Spinal cord (tissue), 10 donors: ENCODE results near the gene UVRAG. TPM values are rescaled to one million over a fixed set of nuclear protein-coding genes. Genes with fewer than 3 reads are reported as not detected.
A peak's percentile ranks its signal among the peaks of the same experiment; 100 is the strongest.

Experiments
- DNase-seq, 6 donors: peaks; one replicate each; pipeline versions ENCODE4 v3.0.0 to v3.0.0-alpha.2; 2013 to 2015; ENCODE audit warnings: low spot score in 6 of 6, low read depth in 4 of 6
- H3K27ac ChIP-seq: one replicate; pipeline ENCODE4 v1.5.1; 2013; ENCODE audit warnings: low read depth, low read length, control low read depth
- H3K27me3 ChIP-seq: one replicate; pipeline ENCODE4 v1.6.1; 2013; ENCODE audit warnings: low read length; ENCODE audit not compliant: control insufficient read depth, insufficient read depth
- H3K36me3 ChIP-seq: one replicate; pipeline ENCODE4 v1.6.1; 2013; ENCODE audit warnings: low read length; ENCODE audit not compliant: control insufficient read depth, insufficient read depth
- H3K4me1 ChIP-seq: one replicate; pipeline ENCODE4 v1.6.1; 2013; ENCODE audit warnings: low read length; ENCODE audit not compliant: control insufficient read depth, insufficient read depth
- H3K4me3 ChIP-seq: one replicate; pipeline ENCODE4 v1.5.1; 2013; ENCODE audit warnings: low read depth, low read length, control low read depth
- H3K9me3 ChIP-seq: one replicate; pipeline ENCODE4 v1.6.1; 2013; ENCODE audit warnings: low read length; ENCODE audit not compliant: control insufficient read depth, insufficient read depth
- WGBS: methylation state at CpG from one replicate; pipeline ENCODE4 v1.1.5; 2013; ENCODE audit warnings: missing lambda C conversion rate; ENCODE audit not compliant: insufficient coverage; 5-methylcytosine and 5-hydroxymethylcytosine counted together
- polyA plus RNA-seq, 2 donors: library from polyadenylated mRNA; unstranded; fragments of 120-200 nt; gene quantifications; one replicate each; pipeline ENCODE4 v1.2.1, GENCODE V29; 2013; ENCODE audit not compliant: insufficient read length in 2 of 2
- total RNA-seq, 2 donors: library from RNA; depleted of rRNA in 1 of 2; stranded (reverse); fragments of 120-200 nt in 1 of 2; fragments of >200 nt in 1 of 2; gene quantifications; one replicate each; pipeline versions ENCODE4 v1.2.3 to v1.2.4, GENCODE V29; 2013 to 2014
- donor health status: healthy.

The UVRAG gene
- total and polyA plus RNA-seq, 4 donors: 17.8 to 40.8 (median 22.3) TPM

GRCh38 chr11:75938543-75938942, 123.5 kb downstream of the UVRAG start:
- H3K27ac ChIP-seq: no peak overlapping the region
- no peak overlapping the region for H3K4me3 ChIP-seq

GRCh38 chr11:75939516-75939915, 124.5 kb downstream of the UVRAG start:
- Histone ChIP-seq H3K9me3 (no peaks in the 10 kb centered on the region), H3K27ac (no peak overlapping the region), H3K36me3 (no peaks in the 10 kb centered on the region), H3K4me1 (no peaks in the 10 kb centered on the region), H3K4me3 (no peak overlapping the region), H3K27me3 (no peaks in the 10 kb centered on the region)
- no peak for DNase-seq
- no CpG with 5 or more reads among the region's 1 CpG for WGBS

More at GRCh38 chr11:75938543-75938942, 123.5 kb downstream of the UVRAG start:
- WGBS: 96% methylated on average over 3 of the region's 3 CpGs
- Histone ChIP-seq H3K9me3 (no peaks in the 10 kb centered on the region), H3K4me1 (no peaks in the 10 kb centered on the region), H3K27me3 (no peaks in the 10 kb centered on the region), H3K36me3 (no peaks in the 10 kb centered on the region)
- DNase-seq: no peak

- Histone ChIP-seq H3K9me3 (no peaks in the 10 kb centered on the region), H3K27ac (no peak overlapping the region), H3K27me3 (no peaks in the 10 kb centered on the region), H3K4me1 (no peaks in the 10 kb centered on the region), H3K4me3 (no peak overlapping the region), H3K36me3 (no peaks in the 10 kb centered on the region)
- WGBS: no CpG with 5 or more reads among the region's 1 CpG
- DNase-seq: no peak
Measured at GRCh38 chr11:75939992-75940391, 125.0 kb downstream of the UVRAG start.

GRCh38 chr11:75940911-75941310, 125.9 kb downstream of the UVRAG start:
- Histone ChIP-seq H3K27me3 (no peaks in the 10 kb centered on the region), H3K4me3 (no peak overlapping the region), H3K27ac (no peak overlapping the region), H3K36me3 (no peaks in the 10 kb centered on the region), H3K9me3 (no peaks in the 10 kb centered on the region), H3K4me1 (no peaks in the 10 kb centered on the region)
- DNase-seq: no peak

GRCh38 chr11:75944515-75944914, 129.5 kb downstream of the UVRAG start:
- no peaks in the 10 kb centered on the region for H3K27me3 ChIP-seq
- no peak for DNase-seq
- H3K4me3 ChIP-seq: no peak overlapping the region
- no peaks in the 10 kb centered on the region for H3K36me3 ChIP-seq
- H3K9me3 ChIP-seq: no peaks in the 10 kb centered on the region
- peaks cover 5% of the 10 kb centered on the region for H3K4me1 ChIP-seq
- H3K27ac ChIP-seq: no peak overlapping the region
- WGBS: no CpG with 5 or more reads among the region's 3 CpGs

- Histone ChIP-seq H3K27me3 (no peaks in the 10 kb centered on the region), H3K27ac (no peak overlapping the region), H3K9me3 (no peaks in the 10 kb centered on the region), H3K4me3 (no peak overlapping the region), H3K36me3 (no peaks in the 10 kb centered on the region), H3K4me1 (peaks cover 5% of the 10 kb centered on the region)
- no peak for DNase-seq
- 100% methylated on average over 1 of the region's 1 CpG for WGBS
Measured at GRCh38 chr11:75945446-75945845, 130.4 kb downstream of the UVRAG start.

GRCh38 chr11:75945947-75946346, 130.9 kb downstream of the UVRAG start:
- no peak overlapping the region for H3K27ac ChIP-seq
- DNase-seq: no peak
- peaks cover 5% of the 10 kb centered on the region for H3K4me1 ChIP-seq
- no peaks in the 10 kb centered on the region for H3K36me3 ChIP-seq
- 57% methylated on average over 1 of the region's 2 CpGs for WGBS
- no peaks in the 10 kb centered on the region for H3K27me3 ChIP-seq
- H3K9me3 ChIP-seq: no peaks in the 10 kb centered on the region
- no peak overlapping the region for H3K4me3 ChIP-seq

- Histone ChIP-seq H3K27me3 (no peaks in the 10 kb centered on the region), H3K27ac (peak overlapping the region; percentile 13), H3K9me3 (no peaks in the 10 kb centered on the region), H3K36me3 (no peaks in the 10 kb centered on the region), H3K4me1 (peaks cover 5% of the 10 kb centered on the region), H3K4me3 (no peak overlapping the region)
- 63% methylated on average over 5 of the region's 8 CpGs for WGBS
- peak in 2 of 6 donors; percentile 24 to 56 for DNase-seq
Measured at GRCh38 chr11:75946531-75947530, 131.8 kb downstream of the UVRAG start.

- peaks cover 5% of the 10 kb centered on the region for H3K4me1 ChIP-seq
- peak in 2 of 6 donors; percentile 19 to 20 for DNase-seq
- no peak overlapping the region for H3K4me3 ChIP-seq
- no peaks in the 10 kb centered on the region for H3K9me3 ChIP-seq
- 72% methylated on average over 4 of the region's 6 CpGs for WGBS
- no peaks in the 10 kb centered on the region for H3K36me3 ChIP-seq
- no peak overlapping the region for H3K27ac ChIP-seq
- H3K27me3 ChIP-seq: no peaks in the 10 kb centered on the region
Measured at GRCh38 chr11:75949023-75949672, 134.1 kb downstream of the UVRAG start.
